NCI-H146 treated with DMSO at 0.1 percent for 48 hours (cell line): ENCODE measurements around the gene BABAM2.

ENCODE experiments used
- DNase-seq: peaks from one replicate; lab custom pipeline; 2025; ENCODE audit not compliant: unreplicated experiment; lab: John Stamatoyannopoulos, UW

The BABAM2 gene

DNA sequence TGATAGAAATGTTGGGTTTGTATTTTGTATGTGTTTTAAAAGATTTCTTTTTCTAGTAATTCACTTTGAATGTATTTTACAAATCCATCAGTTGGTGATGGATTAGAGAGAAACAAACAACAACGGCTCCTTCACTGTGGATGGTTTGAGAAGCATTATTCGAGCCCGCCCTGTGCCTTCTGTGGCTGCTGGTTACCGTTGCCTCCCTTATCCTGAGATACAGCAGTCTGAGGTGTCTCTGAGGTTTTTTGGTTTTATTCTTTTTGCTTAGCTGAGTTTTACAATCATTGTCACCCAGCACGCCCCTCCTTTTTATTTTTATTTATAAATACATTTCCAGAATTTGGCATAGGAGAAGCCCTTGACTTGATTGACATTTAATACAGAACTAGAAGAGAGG lies 168.3 kb downstream of the BABAM2 start:
- DNase-seq = no peak

DNA sequence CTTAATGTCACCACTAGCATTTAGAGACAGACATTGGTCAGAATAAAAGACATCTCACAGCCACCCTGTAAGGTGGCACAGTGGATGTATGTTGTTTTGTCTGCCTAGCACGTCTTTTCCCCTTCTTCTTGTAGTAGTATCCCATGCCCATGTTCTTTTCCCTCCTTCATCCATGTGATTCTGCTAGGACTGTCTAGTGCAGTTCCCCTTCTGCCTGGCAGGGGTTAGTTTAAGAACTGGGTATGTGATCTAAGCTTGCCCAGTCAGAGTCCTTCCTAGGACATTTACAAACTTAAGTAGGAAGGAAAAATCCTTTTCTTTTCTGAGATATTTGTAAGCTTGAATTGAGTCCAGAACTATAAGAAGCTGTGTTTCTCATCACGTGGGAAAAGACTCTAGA lies 172.3 kb downstream of the BABAM2 start:
- DNase-seq = no peak

DNA sequence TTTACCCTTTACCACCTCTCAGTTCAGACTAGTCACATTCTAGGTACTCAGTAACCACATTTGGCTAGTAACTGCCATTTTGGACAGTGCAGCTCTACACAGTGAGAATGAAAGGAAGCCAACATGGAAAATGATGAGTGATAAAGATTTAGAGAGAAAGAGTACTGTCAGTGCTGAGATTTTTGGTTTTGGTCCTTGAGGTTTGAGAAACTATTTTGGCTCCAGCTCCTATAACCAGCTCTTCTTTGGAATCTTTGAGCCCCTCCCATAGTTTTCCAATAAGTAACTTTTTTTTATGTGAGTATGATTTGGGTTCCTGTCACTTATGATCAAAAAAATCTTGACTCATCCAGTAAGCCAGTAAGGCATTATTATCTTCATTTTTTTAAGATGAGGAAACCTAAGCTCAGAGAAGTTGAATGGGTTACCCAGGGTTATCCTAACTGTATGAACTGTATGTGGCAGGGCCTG lies 173.0 kb downstream of the BABAM2 start:
- no peak for DNase-seq

DNA sequence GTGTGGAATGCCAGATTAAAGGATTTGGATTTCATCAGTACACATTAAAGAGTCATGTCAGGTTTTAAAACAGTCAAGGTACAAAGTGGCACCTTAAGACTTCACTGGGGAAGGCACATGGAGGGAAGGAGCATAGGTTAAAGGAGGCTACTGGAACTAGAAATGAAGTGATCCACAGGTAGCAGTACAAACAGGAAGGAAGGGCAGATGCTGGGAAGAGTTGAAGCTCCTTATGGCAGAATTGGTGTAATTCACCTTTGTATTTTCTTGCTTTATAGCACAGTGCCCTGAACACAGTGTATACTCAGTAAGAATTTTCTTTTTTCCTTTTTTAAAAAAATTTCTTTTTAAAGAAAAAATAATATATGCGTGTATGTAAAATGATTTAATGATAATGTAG lies 177.1 kb downstream of the BABAM2 start:
- no peak for DNase-seq

DNA sequence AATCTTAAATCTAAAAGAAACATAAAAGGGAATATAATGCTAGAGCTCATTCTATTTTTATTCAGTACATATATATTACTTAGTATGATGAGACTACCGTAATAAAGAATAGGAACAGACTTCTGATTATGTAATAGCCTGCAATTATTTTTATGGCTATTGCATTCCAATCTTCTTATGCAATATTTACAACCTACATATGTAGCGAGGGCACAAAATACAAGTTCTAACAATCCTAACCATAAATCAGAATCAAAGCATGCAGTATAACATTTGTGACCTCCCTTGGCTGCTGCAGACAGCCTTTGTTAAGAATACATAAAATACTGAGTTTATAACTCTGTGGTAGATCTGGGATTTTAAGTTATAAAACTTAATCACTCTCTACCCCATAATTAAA lies 177.6 kb downstream of the BABAM2 start:
- DNase-seq = no peak

DNA sequence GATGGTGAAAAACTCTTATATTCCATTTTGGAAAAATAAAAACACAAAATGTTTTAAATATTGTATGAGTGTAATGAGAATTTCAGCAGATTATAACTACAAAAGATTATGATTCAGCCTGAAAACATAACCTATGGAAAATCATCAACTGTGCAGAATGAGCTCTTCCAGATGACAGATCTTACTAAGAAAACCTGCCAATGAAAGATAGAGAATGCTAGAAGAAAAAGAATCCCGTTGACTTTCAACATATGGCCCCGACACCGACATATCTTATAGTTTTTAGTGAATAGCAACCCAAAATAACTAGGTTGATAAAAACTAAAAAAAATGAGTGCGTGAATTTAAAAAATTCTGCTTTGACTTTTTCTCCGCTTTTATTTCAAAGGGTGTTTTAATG lies 178.0 kb downstream of the BABAM2 start:
- no peak for DNase-seq

DNA sequence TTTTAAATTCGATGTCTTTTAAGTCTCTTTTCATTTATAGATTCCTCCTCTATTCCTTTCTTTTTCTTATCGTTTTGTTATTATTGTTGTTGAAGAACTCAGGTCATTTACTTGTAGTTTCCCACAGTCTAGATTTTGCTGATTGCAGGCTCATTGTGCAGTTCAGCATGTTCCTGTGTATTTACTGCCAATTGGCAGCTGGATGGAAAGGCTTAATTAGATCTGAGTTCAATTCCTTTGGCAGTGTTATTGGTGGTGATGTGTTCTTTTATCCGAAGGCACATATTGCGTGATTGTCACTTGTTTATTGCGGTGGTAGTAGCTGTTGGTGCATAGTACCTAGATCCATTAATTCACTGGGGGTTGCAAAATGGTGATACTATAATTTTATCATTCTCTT lies 180.7 kb downstream of the BABAM2 start:
- DNase-seq = no peak

DNA sequence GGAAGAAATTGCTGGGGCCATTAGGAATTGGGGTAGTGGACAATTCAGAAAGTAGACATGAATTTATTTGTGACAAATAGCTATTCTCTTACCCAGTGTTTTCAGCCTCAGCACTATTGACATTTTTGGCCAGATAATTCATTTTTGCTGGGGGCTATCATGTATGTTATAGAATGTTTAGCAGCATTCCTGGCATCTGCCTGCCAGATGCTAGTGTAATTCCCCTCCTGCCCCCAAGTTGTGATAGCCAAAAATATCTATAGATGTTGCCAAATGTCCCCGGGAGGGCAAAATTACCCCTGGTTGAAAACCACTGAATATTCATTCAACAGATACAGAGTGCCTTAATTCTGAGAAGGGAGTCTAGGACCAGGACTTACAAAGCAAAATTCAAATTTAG lies 183.6 kb downstream of the BABAM2 start:
- DNase-seq = no peak

DNA sequence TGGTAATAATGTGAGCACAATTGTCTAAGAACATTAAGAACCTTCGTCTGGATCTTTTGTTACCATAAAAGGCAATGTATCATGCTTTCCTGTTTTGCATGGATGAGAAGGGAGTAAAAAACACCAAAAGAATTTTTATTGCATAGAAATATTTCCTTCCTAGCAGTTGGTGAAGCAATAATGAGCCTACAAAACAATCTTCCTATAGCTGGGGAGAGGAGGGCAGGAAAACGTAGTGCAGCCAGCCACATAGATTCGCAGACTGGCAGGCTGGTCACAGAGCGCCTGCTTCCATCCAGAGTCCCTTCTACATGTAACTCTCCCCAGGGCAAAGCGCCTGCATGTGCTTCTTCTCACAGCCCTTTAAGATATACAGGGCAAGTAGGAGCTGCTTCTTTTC lies 190.4 kb downstream of the BABAM2 start:
- no peak for DNase-seq

DNA sequence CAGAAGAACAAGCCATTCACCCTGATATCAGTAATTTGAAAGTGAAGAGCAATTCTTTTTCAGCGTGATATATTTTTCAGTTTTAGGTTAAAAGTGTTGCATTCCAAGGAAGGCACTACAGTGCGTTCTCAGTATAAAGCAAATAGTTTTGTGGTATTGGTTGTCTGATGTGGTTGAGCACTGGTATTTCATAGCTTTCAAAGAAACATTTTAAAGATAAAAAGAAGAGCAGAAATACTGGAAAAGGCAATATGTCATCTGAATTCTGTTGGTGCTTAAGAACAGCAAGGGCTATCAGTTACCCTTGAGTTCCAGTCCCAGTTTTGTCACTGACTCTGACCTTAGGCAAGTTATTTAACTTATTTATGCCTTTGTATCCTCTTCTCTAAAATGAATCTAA lies 191.6 kb downstream of the BABAM2 start:
- no peak for DNase-seq

DNA sequence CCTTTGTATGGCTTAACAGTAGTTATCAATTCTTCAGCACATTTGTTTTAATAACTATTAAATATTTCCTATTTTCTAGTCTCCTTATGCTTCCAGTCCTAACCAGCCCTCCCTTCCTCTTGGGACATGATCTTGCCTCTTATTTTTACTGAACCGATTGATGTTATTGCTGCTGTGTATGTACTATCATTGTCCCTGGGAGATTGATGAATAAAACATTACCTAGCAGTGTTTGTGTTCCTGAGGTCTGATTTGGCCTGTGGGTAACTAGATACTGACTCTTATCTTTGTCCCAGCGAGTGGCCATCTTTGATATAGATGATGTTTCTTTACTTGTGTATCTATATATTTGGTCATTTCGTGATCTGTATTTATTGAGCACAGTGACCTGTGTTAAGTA lies 192.9 kb downstream of the BABAM2 start:
- DNase-seq = peak; percentile 93

DNA sequence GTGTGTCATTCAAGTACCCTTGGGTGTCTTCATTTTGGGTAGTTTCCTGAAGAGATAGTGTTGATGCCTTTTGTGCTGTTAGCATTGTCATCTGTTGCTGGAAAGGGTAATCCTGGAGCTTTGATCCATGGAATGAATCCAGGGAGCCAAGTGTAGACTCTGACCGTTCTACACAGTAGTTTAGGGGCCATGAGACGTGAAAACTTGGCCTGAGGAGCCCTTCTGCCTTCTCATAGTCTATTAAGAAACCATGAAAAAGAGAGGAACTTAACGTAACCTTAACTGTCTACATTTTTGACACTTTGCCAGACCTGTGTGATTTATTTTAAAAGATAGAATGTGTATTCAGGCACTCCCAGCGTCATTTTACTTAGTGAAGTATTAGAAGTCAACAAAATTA lies 194.0 kb downstream of the BABAM2 start:
- no peak for DNase-seq

DNA sequence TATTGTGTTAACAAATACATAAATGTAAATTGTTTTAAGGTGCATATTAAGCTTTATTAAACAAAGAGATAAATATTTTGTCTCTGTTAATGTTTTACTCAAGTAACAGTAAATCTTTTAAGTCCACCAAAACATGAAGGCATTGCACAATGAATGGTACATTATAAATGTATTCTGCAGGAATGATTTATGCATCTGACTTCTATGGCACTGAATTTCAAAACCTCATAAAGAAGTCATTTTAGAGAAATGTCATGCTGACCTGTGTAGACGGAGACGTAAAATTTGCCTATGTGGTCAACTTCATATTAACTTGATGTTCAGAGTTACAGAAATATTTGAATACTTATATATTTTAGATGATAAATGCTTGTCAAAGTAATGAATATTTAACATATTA lies 194.7 kb downstream of the BABAM2 start:
- DNase-seq = no peak

DNA sequence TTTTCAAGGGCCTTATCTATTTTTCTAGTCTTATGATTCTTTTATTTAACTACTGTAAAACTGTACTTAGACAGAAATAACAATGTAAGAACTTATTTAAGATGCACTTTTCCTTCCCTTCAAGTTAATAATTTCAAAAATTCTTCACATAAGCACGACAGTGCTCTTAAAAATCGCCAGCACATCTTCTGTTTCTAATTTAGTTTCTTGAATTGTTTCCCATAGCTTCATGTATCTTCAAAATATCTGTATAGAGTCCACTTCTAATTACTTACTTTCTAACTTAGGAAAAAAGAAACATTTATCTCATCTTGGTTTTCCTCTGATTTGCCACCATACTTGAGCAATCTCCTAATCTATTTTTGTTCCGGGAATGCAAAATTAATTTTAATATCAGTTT lies 196.1 kb downstream of the BABAM2 start:
- DNase-seq = no peak

DNA sequence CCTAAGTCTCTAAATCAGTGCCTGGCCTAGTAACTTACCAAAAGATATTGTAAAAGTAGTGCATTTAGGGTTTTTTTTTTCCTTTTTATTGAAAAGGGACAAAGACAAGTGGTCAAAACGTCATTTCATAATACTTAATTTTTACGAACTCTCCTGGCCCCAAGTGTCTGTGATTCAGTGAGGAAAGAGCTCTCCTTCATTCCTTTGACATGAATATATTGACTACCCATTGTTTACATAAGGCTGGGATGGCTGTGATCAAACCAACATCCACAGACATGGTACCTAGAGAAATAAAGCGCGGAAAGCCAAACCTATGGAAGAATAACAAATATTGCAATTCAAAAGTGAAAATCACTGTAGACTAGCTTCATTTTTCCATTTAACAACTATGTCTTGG lies 198.4 kb downstream of the BABAM2 start:
- no peak for DNase-seq

DNA sequence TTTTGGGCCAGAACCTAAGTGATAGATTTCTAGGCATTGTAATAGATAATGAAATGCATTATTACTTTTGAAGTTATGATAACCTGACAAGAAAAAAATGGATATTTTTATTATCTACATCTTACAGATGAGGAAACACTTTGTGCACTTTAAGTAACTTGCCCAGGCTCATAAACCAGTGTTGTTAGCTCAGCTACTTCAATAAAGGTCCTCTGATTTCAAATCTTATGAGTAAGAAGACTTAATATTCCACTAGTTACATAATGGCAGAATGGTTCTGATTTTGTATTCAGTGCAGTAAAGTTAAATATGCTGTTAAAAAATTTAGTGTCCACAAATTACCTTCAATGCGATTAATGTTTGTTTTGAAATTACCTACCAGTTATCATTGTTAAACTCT lies 199.0 kb downstream of the BABAM2 start:
- no peak for DNase-seq

DNA sequence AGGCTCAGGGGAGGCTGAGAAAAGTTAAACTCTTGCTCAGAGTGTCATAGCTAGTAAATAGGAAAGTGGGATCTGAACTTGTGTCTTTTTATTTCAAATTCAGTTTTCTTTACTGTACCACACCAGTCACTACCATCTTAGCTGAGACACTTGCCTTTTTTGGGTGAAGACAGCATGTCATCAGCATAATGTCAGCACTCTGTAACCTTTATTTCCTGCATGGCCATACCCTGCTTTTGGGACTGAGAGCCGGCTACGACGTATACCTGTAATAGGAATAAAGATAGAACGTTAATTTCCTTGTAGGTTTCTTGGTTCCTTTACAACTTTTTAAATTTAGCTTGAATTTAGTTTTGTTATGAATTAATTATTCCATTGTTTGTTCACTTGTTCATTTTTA lies 202.8 kb downstream of the BABAM2 start:
- DNase-seq = no peak

DNA sequence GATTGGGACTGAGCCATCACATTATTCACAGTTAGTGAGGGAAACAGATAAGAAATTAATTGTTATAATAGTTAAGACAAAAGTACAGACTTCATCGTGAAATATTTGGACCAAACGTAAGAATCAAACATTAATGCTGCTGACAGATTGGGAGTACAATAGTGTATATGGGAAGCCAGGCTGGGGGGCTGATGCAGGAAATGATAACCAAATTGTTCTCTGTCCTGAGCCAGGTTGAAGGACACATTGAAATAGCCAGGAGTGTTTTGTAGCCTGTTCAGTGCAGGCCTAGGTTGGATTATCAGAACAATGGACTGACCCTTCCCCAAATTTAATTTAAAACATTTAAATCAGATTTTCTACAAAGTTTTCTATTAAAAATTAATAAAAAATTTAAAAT lies 203.2 kb downstream of the BABAM2 start:
- no peak for DNase-seq

DNA sequence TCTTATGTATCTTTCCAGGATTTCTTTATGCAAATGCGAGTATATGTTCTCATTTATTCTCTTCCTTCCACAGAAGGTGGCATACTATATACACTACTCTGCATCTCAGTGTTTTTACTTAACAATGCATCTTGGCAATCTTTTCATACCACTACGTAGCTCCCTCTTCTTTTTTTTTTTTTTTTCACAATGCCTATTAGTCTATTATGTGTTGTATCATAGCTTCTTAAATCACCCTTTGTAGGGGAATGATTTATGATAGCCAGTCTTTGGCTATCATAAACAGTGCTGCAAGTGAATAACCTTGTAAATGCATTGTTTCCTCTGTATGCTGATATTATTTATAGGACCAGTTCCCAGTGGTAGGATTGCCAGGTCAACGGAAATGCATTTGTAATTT lies 204.2 kb downstream of the BABAM2 start:
- no peak for DNase-seq

DNA sequence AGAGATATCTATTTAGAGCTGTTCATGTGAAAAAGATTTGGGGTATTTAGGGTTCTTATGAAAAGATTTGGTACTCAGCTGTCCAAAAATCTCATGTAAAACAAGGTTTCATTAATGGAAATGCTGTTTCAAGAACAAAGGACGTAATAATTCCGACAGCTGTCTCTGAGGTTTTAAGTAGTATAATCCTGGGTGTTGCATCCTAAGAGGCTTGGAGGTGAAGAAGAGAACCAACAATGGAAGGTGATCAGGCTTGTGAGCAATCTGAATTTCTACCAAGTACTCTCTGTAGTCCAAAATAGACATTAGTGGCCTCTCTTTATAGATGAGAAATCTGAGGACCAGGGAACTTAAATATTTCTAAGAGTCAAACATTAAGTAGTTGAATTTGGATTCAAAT lies 205.1 kb downstream of the BABAM2 start:
- DNase-seq = no peak

DNA sequence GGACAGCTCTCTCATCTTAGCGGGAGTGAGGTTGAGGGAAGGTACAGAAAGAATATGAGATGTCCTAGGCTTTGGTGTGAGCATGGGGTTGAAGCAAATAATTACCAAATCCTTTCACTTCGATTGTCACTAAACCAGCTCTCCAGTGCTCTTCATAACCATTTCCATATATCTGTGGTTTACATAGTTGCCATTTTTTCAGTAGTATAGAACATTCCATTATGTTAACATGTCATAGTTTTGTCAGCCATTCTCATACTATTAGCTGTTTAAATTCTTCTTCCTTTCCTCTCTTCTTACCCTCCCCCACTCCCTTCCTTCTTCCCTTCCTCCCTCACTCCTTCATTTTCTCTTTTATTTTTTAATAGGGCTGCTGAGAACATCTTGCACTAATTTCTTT lies 205.9 kb downstream of the BABAM2 start:
- no peak for DNase-seq

DNA sequence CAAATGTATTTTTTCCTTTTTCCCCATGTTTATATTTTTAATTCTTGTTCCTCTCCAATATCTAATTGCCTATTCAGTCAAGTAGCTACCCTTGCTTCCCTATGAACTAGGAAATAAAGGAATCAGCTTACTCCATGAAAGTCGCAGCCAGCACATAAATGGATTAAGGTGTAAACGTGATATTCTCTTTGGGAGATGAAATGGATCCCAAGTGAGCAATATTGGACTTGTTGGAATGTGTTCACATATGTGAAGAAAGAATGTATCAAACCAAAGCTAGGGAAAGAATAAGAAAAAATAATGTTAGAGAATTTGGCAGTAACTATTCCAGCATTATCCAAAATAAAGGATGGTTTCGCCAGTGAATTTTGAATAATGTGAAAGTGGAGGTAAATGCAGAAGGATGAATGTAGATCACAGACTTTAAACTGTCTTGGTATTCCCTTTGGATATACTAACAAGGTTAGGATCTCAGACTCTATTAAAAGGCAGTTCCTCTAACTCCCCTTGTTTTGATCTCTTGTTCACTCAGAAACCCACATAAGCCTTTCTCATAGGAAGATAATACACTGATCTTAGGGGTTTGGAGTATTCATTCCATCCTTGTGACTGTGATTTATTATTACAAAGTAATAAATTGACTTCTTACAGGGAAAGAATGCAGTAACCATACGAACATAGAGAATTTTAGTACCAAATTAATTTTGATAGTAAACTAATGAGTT lies 208.1 kb downstream of the BABAM2 start:
- no peak for DNase-seq

DNA sequence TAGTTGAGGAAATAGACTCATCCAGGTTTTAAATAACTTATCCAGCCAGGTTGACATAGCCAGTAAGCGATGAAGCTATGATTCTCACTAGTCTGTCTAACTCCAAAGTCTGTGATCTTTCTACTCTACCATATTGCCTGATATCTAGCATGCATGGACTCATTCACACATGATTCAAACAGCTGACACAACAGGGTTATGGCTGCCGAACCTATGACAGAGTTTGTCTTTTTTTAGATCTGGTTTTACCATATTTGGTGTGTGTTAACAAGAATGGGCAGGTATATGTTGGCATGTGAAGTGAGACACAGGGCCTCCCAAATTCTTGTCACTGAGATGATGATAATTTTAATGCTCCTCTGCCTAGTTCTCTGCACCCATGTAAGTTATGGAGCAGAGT lies 210.6 kb downstream of the BABAM2 start:
- no peak for DNase-seq
